Measurements from ENCODE around the gene DOCK6.
"Not testable (repeated sequence)": the region's sequence is repeated elsewhere in the genome, so short reads cannot be mapped to it uniquely, and the experiment has no call there.

DOCK6 gene

GRCh38 chr19:11197291-11198174 lies 64.8 kb downstream of the DOCK6 start, which contains the start of gene KANK2:
TSS of gene KANK2 (minus strand) at chr19:11197545. CDS start at chr19:11194511, 3,034 bp downstream.
- DNase-seq (ENCODE audit: low read depth, low spot score), result peak; percentile 51

DNA sequence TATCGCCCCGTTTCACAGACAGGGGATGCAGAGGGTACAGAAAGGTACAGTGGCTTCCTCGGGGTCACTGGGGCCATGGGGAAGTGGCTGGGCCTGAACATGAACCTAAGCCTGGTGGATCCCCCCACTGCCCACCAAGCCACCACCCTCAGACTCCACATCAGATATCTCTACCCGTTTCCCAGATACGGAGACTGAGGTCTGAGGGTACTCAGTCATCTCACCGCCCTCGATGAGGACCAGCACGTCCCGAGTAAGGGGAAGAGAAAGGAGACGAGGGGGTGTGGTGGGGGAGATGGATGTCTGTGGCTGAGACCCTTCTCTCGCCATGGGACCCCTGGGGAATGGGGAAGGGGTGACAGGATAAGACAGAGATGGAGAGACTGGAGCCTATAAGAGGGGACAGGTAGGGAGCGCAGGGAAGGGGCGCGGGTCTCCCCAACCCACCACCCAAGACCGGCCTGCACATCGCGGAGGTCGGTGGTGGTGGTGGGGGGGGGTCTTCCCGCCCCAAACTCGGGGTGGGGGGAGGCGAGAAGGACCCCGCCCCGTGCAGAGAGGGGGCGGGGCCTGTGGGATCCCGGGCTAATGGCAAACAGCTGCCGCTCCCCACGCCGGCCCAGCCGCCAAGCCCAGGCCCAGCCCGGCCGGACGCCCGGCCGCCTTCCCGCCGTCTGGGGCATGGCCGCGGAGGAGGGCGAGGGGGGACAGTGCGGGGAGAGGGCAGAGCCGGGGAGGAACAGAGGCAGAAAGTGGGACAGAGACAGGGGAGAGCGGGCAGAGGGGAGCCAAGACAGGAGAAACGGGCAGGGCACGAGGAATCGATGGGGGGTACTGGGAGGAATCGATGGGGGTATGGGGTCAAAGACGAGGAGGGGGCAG lies 65.7 kb downstream of the DOCK6 start:
- no peak for DNase-seq (ENCODE audit: low read depth, low spot score)

DNA sequence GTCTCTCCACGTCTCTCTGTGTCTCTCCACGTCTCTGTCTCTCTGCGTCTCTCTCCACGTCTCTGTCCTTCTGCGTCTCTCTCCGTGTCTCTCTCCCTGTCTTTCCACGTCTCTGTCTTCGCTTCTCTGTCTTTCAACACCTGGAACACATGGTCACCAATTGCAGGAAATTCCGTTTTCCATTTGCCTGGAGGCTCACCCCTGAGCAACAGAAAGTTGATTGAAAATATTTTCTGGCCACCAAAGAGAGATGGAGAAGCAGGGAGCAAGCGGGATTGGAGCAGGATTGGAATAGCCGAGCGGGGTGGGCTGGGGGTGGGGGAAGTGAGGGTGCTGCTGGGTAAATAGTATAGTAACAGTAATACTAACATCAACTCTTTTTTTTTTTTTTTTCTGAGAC lies 66.6 kb downstream of the DOCK6 start:
- no peak for DNase-seq (ENCODE audit: low read depth, low spot score)

DNA sequence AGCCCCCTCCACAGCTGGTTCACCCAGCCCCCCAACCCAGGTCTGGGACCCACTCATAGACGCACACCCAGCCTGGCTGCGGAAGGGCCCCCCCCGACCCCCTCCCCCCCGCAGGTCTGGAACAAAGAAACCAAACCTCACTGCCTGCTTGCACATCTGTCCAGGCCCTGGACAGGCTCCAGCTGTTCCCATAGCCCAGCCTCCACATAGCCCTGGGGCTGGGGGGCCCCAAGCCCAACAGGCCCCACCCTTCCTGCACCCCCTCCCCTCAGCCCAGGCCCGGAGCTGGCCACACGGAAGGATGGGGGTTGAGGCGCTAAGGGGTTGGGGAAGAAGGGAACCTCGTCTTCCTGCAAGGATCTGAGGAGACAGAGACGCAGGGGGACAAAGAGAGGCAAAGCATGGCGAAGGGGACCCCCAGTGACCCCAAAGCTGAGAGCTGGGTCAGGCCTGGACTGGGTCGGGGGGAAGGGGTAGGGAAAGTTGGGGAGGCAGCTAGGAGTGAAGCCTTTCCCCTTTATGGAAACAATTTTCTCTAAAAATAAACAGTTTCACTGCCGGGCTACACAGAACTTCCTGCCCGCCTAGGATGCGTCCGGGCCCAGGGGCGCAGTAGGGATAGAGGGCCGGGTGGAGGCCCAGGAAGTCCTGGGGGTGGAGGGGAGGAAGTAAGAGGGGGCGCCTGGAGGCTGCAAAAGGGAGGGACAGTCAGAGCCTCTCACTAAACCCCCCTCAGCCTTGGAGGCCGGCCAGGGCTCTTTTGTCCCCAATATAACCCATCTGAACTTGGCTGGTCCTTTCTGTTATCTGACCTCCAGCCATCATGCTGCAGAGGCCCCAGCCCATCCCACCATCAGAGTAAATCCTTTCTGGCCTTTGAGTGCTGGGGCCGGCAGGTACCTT lies 67.4 kb downstream of the DOCK6 start:
- DNase-seq (ENCODE audit: low read depth, low spot score), result no peak

DNA sequence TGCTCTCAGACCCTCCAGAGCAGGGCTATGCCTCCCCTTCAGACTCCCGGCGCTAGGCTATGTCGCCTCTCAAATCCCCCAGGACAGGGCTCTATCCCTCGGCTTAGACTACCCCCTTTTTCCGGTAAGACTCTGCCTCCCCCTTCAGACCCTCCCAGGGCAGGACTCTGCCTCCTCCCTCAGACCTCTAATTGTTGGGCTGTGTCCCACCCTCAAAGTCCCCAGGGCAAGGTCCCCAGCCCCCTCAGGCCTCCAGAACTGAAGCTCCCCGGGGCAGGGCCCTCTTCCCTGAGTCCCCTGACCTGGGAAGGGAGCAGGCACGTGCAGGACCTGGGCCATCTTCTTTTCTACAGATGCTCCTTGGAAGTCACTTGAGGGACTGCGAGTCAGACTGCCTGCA lies 68.2 kb downstream of the DOCK6 start:
- no peak for DNase-seq (ENCODE audit: low read depth, low spot score)

DNA sequence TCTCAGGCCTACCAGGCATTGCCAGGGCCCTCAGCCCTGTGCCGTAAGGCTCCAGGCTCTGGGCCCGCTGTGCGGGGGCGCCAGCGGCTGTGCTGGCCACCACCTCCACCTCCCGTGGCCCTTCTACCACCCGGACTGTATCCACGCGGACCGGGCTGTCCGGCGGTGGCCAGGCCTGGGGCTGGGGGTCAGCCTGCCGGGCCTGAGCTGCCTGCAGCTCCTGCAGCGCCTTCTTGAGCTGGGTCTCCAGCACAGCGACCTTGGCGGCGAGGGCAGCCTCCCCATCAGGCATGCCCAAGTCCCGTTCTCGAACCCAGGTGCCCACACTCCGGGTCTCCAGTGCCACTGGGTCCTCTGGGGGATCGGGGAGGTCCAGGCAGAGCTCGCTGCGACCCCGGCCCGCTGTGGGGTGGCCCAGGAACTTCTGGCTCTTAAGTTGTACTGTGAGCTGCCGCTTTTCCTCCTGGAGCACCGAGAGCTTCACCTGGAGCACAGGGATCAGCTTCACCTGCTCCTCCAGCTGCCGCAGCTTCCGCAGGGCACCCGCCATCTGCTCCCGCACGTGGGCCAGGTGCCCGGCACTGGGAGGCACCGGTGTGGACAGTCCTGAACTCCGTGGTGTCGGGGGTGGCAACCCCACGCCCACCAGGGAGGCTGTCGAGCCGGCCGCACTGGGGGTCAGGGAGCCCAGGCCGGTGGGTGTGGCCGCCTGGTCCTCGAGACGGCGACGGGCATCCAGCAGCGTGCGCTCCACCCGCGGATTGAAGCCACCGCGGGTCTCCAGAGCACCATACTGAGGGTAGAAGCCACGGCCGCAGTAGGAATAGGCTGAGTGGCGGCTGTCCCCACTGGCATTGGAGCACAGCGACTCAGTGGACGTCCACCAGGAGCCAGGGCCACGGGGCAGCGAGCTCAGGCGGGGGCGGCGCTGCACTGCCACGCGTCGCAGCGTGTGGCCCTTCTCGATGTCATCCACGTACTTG lies 69.1 kb downstream of the DOCK6 start:
- DNase-seq (ENCODE audit: low read depth, low spot score), result no peak

- DNase-seq (ENCODE audit: low read depth, low spot score), result no peak
Measured at GRCh38 chr19:11191934-11192333, 70.4 kb downstream of the DOCK6 start.

DNA sequence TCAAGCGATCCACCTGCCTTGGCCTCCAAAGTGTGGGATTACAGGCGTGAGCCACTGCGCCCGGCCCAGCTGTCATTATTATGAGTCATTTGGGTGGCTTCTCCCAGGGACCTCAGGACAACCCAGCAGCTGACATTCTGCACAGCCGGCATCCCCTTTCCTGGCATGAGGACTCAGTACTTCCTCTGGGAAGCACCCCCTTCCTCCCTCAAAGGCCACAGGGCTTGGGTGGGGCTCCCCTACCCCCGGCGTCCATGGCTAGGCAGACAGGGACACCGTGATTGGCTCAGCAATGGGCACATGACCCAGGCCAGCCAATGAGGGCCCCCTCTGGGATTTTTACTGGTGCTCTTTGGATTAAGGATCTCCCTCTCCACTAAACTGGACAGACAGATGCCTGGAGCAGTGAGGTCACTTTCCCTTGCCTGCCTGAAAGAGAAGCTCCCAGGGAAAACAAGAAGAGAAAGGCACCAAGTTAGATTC lies 71.0 kb downstream of the DOCK6 start:
- no peak for DNase-seq (ENCODE audit: low read depth, low spot score)

GRCh38 chr19:11190501-11190900 lies 71.8 kb downstream of the DOCK6 start:
- DNase-seq (ENCODE audit: low read depth, low spot score), result no peak

DNA sequence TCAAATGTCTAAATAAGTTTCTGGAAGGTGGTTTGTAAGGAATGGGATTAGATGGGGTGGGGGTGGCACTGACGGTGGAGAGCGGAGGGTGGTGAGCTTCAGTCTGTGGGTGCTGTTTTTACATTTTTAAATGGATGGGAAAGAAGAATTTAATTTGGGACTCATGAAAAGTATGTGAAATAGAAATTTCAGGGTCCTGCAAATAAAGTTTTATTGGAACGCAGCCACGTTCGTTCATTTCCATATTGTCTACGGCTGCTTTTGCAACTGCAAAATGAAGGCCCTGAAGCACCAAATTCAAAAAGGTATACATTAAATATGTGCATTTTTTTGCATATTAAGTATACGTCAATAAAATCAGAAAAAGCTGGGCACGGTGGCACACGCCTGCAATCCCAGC lies 74.9 kb downstream of the DOCK6 start:
- no peak for DNase-seq (ENCODE audit: low read depth, low spot score)

- no peak for DNase-seq (ENCODE audit: low read depth, low spot score)
Measured at GRCh38 chr19:11182994-11183393, 79.3 kb downstream of the DOCK6 start.

- DNase-seq (ENCODE audit: low read depth, low spot score), result no peak
Measured at GRCh38 chr19:11181488-11181887, 80.8 kb downstream of the DOCK6 start.

- DNase-seq (ENCODE audit: low read depth, low spot score), result not testable (repeated sequence)
Measured at GRCh38 chr19:11180975-11181374, 81.3 kb downstream of the DOCK6 start.

- DNase-seq (ENCODE audit: low read depth, low spot score), result no peak
Measured at GRCh38 chr19:11180346-11180745, 82.0 kb downstream of the DOCK6 start.

GRCh38 chr19:11179716-11180297 lies 82.5 kb downstream of the DOCK6 start:
- DNase-seq (ENCODE audit: low read depth, low spot score), result no peak

DNA sequence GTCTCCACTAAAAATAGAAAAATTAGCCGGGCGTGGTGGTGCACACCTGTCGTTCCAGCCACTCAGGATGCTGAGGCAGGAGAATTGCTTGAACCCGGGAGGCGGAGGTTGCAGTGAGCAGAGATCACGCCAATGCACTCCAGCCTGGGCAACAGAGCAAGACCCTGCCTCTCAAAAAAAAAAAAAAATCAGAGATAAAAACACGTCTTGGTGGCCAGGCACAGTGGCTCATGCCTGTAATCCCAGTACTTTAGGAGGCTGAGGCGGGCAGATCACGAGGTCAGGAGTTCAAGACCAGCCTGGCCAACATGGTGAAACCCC lies 83.2 kb downstream of the DOCK6 start:
- DNase-seq (ENCODE audit: low read depth, low spot score), result not testable (repeated sequence)

DNA sequence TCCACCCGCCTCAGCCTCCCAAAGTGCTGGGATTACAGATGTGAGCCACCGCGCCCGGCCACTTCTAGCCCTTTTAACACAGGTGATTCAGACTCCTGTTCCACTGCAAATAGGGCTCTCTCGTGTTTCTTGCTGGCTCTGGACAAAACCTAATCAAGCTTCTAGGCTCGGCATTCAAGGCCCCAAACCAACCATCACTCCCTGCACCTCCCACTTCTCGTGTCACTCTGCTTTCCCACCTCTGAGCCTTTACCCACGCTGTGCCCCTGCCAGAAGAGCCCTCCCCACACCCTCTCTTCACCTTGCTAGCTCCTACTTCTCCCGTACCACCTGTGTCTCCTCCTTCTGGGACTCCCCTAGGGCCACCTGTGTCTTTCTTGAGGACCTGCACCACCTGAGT lies 84.7 kb downstream of the DOCK6 start:
- DNase-seq (ENCODE audit: low read depth, low spot score), result no peak

- DNase-seq (ENCODE audit: low read depth, low spot score), result no peak
Measured at GRCh38 chr19:11176466-11177193, 85.7 kb downstream of the DOCK6 start.

- no peak for DNase-seq (ENCODE audit: low read depth, low spot score)
Measured at GRCh38 chr19:11175920-11176319, 86.4 kb downstream of the DOCK6 start.

Data from brain pericyte (primary cell).